Dendritic cell treated with granulocyte-macrophage colony-stimulating factor and Interleukin-4, amounts not matched to agents 40 ng/mL and 50 ng/mL, for 4 days (primary cell): ENCODE measurements around the gene SEMA4C.
A peak's percentile ranks its signal among the peaks of the same experiment; 100 is the strongest.

ENCODE experiments used
- H3K27ac Mint-ChIP-seq: one replicate; pipeline ENCODE4 v1.8.0; 2022; ENCODE audit warnings: mild to moderate bottlenecking, mixed read lengths
- H3K27me3 Mint-ChIP-seq: one replicate; pipeline ENCODE4 v1.8.0; 2022; ENCODE audit warnings: mild to moderate bottlenecking, mixed read lengths
- H3K36me3 Mint-ChIP-seq: one replicate; pipeline ENCODE4 v1.8.0; 2022; ENCODE audit warnings: low read depth, mixed read lengths
- H3K4me1 Mint-ChIP-seq: one replicate; pipeline ENCODE4 v1.8.0; 2022; ENCODE audit warnings: low read depth, mixed read lengths
- H3K4me3 Mint-ChIP-seq: one replicate; pipeline ENCODE4 v1.8.0; 2022; ENCODE audit warnings: mild to moderate bottlenecking, moderate library complexity, mixed read lengths
- H3K9me3 Mint-ChIP-seq: one replicate; pipeline ENCODE4 v1.8.0; 2022; ENCODE audit warnings: mixed read lengths
- intact Hi-C: fragments of 100-400 bp; cut with micrococcal nuclease; formaldehyde crosslinking; loops from one replicate; pipeline ENCODE4 v1.15.0; 2022

Gene SEMA4C

GRCh38 chr2:96869822-96870625 is at the start of gene SEMA4C:
TSS of gene SEMA4C (minus strand) at chr2:96870080. CDS start at chr2:96867886, 2,194 bp downstream.
- Mint-ChIP-seq H3K9me3 (no peaks in the 10 kb centered on the region), H3K27me3 (peaks cover 84% of the 10 kb centered on the region), H3K4me3 (peak within 1 kb of the TSS; percentile 37), H3K27ac (no peak within 1 kb of the TSS), H3K4me1 (peaks cover 61% of the 10 kb centered on the region), H3K36me3 (no peaks in the 10 kb centered on the region)
- intact Hi-C loops: no loop called here

GRCh38 chr2:96918754-96919550 is 49.1 kb upstream of the SEMA4C start:
- Mint-ChIP-seq H3K4me3 (no peak overlapping the region), H3K27ac (no peak overlapping the region), H3K4me1 (peaks cover 4% of the 10 kb centered on the region), H3K36me3 (no peaks in the 10 kb centered on the region), H3K9me3 (peaks cover 20% of the 10 kb centered on the region), H3K27me3 (peaks cover 51% of the 10 kb centered on the region)
- intact Hi-C loops: no loop called here

- no peak overlapping the region for H3K4me3 Mint-ChIP-seq
- H3K27me3 Mint-ChIP-seq: peaks cover 53% of the 10 kb centered on the region
- peaks cover 11% of the 10 kb centered on the region for H3K4me1 Mint-ChIP-seq
- H3K9me3 Mint-ChIP-seq: peaks cover 20% of the 10 kb centered on the region
- intact Hi-C loops: no loop called here
- H3K36me3 Mint-ChIP-seq: no peaks in the 10 kb centered on the region
- H3K27ac Mint-ChIP-seq: no peak overlapping the region
These were observed 48.3 kb upstream of the SEMA4C start for GRCh38 chr2:96918092-96918753.

GRCh38 chr2:96916646-96917543 is 47.0 kb upstream of the SEMA4C start:
- H3K36me3 Mint-ChIP-seq: no peaks in the 10 kb centered on the region
- H3K4me1 Mint-ChIP-seq: peaks cover 19% of the 10 kb centered on the region
- H3K27me3 Mint-ChIP-seq: peaks cover 64% of the 10 kb centered on the region
- no peak overlapping the region for H3K27ac Mint-ChIP-seq
- H3K4me3 Mint-ChIP-seq: no peak overlapping the region
- intact Hi-C loops: no loop called here
- peaks cover 20% of the 10 kb centered on the region for H3K9me3 Mint-ChIP-seq

- intact Hi-C loops: no loop called here
- H3K27me3 Mint-ChIP-seq: peaks cover 68% of the 10 kb centered on the region
- H3K36me3 Mint-ChIP-seq: no peaks in the 10 kb centered on the region
- peaks cover 19% of the 10 kb centered on the region for H3K4me1 Mint-ChIP-seq
- peaks cover 20% of the 10 kb centered on the region for H3K9me3 Mint-ChIP-seq
- no peak overlapping the region for H3K27ac Mint-ChIP-seq
- H3K4me3 Mint-ChIP-seq: no peak overlapping the region
These were observed 46.3 kb upstream of the SEMA4C start for GRCh38 chr2:96916156-96916630.

- Mint-ChIP-seq H3K4me3 (no peak overlapping the region), H3K9me3 (peaks cover 20% of the 10 kb centered on the region), H3K36me3 (no peaks in the 10 kb centered on the region), H3K4me1 (peaks cover 19% of the 10 kb centered on the region), H3K27me3 (peaks cover 71% of the 10 kb centered on the region), H3K27ac (no peak overlapping the region)
- intact Hi-C loops: no loop called here
These were observed 44.5 kb upstream of the SEMA4C start for GRCh38 chr2:96914332-96914731.

- peaks cover 20% of the 10 kb centered on the region for H3K9me3 Mint-ChIP-seq
- intact Hi-C loops: no loop called here
- no peaks in the 10 kb centered on the region for H3K36me3 Mint-ChIP-seq
- H3K4me1 Mint-ChIP-seq: peaks cover 19% of the 10 kb centered on the region
- H3K27me3 Mint-ChIP-seq: peaks cover 67% of the 10 kb centered on the region
- H3K4me3 Mint-ChIP-seq: no peak overlapping the region
- H3K27ac Mint-ChIP-seq: no peak overlapping the region
These were observed 43.7 kb upstream of the SEMA4C start for GRCh38 chr2:96913398-96914202.

- Mint-ChIP-seq H3K4me1 (peaks cover 19% of the 10 kb centered on the region), H3K36me3 (no peaks in the 10 kb centered on the region), H3K4me3 (no peak overlapping the region), H3K9me3 (peaks cover 20% of the 10 kb centered on the region), H3K27me3 (peaks cover 67% of the 10 kb centered on the region), H3K27ac (no peak overlapping the region)
- intact Hi-C loops: no loop called here
These were observed 43.2 kb upstream of the SEMA4C start for GRCh38 chr2:96913117-96913397.

GRCh38 chr2:96912346-96913116 is 42.7 kb upstream of the SEMA4C start:
- peaks cover 18% of the 10 kb centered on the region for H3K9me3 Mint-ChIP-seq
- intact Hi-C loops: no loop called here
- H3K27me3 Mint-ChIP-seq: peaks cover 67% of the 10 kb centered on the region
- H3K4me1 Mint-ChIP-seq: peaks cover 19% of the 10 kb centered on the region
- H3K27ac Mint-ChIP-seq: no peak overlapping the region
- no peak overlapping the region for H3K4me3 Mint-ChIP-seq
- no peaks in the 10 kb centered on the region for H3K36me3 Mint-ChIP-seq

GRCh38 chr2:96909611-96910021 is 39.7 kb upstream of the SEMA4C start:
- no peaks in the 10 kb centered on the region for H3K9me3 Mint-ChIP-seq
- H3K27me3 Mint-ChIP-seq: peaks cover 54% of the 10 kb centered on the region
- intact Hi-C loops: no loop called here
- H3K4me3 Mint-ChIP-seq: no peak overlapping the region
- no peaks in the 10 kb centered on the region for H3K36me3 Mint-ChIP-seq
- peaks cover 19% of the 10 kb centered on the region for H3K4me1 Mint-ChIP-seq
- no peak overlapping the region for H3K27ac Mint-ChIP-seq

- intact Hi-C loops: no loop called here
- Mint-ChIP-seq H3K27ac (no peak overlapping the region), H3K27me3 (peaks cover 46% of the 10 kb centered on the region), H3K9me3 (no peaks in the 10 kb centered on the region), H3K4me1 (peaks cover 11% of the 10 kb centered on the region), H3K4me3 (no peak overlapping the region), H3K36me3 (no peaks in the 10 kb centered on the region)
These were observed 37.5 kb upstream of the SEMA4C start for GRCh38 chr2:96907115-96908041.
